ENCODE data around the gene OOSP4A.

GRCh38 chr11:59962107-59962482, 1.7 kb upstream of the OOSP4A start:
- TF ChIP-seq REST (tag by site-specific recombination; IDR thresholded peaks at IDR 0.05) = no peak
- TF ChIP-seq ZNF768 (tag by site-specific recombination; IDR thresholded peaks at IDR 0.05) = no peak
- TF ChIP-seq ZNF514 (tag by site-specific recombination; IDR thresholded peaks at IDR 0.05) = no peak
- no peak for TF ChIP-seq ZNF792 (tag by site-specific recombination; IDR thresholded peaks at IDR 0.05)
- TF ChIP-seq, protein P1, sequence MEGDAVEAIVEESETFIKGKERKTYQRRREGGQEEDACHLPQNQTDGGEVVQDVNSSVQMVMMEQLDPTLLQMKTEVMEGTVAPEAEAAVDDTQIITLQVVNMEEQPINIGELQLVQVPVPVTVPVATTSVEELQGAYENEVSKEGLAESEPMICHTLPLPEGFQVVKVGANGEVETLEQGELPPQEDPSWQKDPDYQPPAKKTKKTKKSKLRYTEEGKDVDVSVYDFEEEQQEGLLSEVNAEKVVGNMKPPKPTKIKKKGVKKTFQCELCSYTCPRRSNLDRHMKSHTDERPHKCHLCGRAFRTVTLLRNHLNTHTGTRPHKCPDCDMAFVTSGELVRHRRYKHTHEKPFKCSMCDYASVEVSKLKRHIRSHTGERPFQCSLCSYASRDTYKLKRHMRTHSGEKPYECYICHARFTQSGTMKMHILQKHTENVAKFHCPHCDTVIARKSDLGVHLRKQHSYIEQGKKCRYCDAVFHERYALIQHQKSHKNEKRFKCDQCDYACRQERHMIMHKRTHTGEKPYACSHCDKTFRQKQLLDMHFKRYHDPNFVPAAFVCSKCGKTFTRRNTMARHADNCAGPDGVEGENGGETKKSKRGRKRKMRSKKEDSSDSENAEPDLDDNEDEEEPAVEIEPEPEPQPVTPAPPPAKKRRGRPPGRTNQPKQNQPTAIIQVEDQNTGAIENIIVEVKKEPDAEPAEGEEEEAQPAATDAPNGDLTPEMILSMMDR (tag by site-specific recombination; IDR thresholded peaks at IDR 0.05) = no peak
- no peak for TF ChIP-seq ATF2 (tag by site-specific recombination; IDR thresholded peaks at IDR 0.05; ENCODE audit: low read depth)
- no peak for TF ChIP-seq ZBTB7A (tag by site-specific recombination; IDR thresholded peaks at IDR 0.05; ENCODE audit: low read depth)
- TF ChIP-seq ZNF660 (tag by site-specific recombination; IDR thresholded peaks at IDR 0.05) = no peak
- no peak for TF ChIP-seq TRIM28 (IDR thresholded peaks at IDR 0.05; ENCODE audit: borderline replicate concordance, low read length)
- TF ChIP-seq ZNF175 (tag by site-specific recombination; IDR thresholded peaks at IDR 0.05) = no peak
- TF ChIP-seq, protein P2, sequence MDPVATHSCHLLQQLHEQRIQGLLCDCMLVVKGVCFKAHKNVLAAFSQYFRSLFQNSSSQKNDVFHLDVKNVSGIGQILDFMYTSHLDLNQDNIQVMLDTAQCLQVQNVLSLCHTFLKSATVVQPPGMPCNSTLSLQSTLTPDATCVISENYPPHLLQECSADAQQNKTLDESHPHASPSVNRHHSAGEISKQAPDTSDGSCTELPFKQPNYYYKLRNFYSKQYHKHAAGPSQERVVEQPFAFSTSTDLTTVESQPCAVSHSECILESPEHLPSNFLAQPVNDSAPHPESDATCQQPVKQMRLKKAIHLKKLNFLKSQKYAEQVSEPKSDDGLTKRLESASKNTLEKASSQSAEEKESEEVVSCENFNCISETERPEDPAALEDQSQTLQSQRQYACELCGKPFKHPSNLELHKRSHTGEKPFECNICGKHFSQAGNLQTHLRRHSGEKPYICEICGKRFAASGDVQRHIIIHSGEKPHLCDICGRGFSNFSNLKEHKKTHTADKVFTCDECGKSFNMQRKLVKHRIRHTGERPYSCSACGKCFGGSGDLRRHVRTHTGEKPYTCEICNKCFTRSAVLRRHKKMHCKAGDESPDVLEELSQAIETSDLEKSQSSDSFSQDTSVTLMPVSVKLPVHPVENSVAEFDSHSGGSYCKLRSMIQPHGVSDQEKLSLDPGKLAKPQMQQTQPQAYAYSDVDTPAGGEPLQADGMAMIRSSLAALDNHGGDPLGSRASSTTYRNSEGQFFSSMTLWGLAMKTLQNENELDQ (tag by site-specific recombination; IDR thresholded peaks at IDR 0.05; ENCODE audit: low read depth) = no peak
- TF ChIP-seq YY1 (tag by site-specific recombination; IDR thresholded peaks at IDR 0.05) = no peak

Measured in HEK293 (cell line).